Measurements from ENCODE around the gene KASH5.

The KASH5 gene

DNA sequence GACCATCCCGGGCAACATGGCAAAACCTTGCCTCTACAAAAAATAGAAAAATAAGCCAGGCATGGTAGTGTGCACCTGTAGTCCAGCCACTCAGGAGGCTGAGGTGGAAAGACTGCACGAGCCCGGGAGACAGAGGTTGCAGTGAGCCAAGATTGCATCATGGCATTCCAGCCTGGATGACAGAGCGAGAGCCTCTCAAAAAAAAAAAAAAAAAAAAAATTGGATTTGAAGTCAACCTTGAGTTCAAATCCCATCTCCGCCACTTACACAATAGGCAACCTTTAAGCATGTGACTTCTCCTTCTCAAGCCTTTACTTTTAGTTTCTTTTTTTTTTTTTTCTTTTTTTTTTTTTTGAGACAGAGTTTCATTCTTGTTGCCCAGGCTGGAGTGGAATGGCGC is 12.0 kb downstream of the KASH5 start:
- H3K4me3 ChIP-seq (ENCODE audit: low read depth in 1 of 2, low read length in 2 of 2) = no peak overlapping the region
- no peaks in the 10 kb centered on the region for H3K9me3 ChIP-seq (ENCODE audit: control insufficient read depth in 1 of 2, low read length in 2 of 2)
- H3K4me1 ChIP-seq (ENCODE audit: control insufficient read depth in 1 of 2, insufficient read depth in 2 of 2, low read length in 2 of 2) = no peaks in the 10 kb centered on the region
- H3K36me3 ChIP-seq (ENCODE audit: control insufficient read depth in 1 of 2, insufficient read depth in 2 of 2, low read length in 2 of 2) = no peaks in the 10 kb centered on the region
- H3K27me3 ChIP-seq (ENCODE audit: low read depth, low read length) = no peaks in the 10 kb centered on the region
- no peak overlapping the region for H3K27ac ChIP-seq (ENCODE audit: low read length)

DNA sequence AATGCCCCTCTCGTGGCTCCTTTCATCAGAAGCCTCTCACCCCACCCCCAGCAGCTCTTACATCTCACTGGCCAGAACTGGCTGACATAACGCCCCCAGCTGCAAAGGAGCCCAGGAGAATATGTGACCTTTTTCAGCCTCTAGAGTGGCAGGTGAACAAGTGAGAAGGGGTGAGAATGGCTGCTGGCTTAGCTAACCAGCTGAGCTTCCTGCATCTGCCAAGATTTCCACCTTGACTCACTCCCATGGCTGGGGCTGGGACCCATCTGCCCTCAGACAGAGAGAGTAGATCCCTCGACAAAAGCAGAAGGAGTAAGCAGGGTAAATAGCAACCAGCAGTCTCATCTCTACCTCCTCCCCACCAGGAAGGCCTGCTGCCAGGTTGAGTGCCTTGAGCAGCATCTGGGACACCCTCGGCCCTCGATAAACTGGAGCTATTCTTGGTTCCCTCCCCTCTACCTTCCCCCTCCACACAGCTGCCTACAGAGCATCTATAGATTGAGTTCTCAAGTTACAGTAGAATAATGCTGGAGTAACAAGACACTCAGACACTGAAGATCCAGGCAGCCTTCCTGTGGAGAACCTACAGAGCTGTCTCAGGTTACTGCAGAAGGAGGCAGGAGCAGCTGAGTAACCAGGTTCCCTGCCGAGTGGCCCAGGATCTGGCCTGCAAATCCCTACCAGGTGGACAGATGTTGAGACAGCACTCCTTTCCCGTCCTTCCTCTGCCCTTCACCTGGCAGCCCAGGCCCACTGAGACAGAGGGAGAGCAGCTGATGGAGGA is 15.5 kb downstream of the KASH5 start:
- Histone ChIP-seq H3K4me1 (ENCODE audit: control insufficient read depth in 1 of 2, insufficient read depth in 2 of 2, low read length in 2 of 2) (no peaks in the 10 kb centered on the region), H3K9me3 (ENCODE audit: control insufficient read depth in 1 of 2, low read length in 2 of 2) (no peaks in the 10 kb centered on the region), H3K36me3 (ENCODE audit: control insufficient read depth in 1 of 2, insufficient read depth in 2 of 2, low read length in 2 of 2) (no peaks in the 10 kb centered on the region), H3K27me3 (ENCODE audit: low read depth, low read length) (no peaks in the 10 kb centered on the region), H3K4me3 (ENCODE audit: low read depth in 1 of 2, low read length in 2 of 2) (no peak overlapping the region), H3K27ac (ENCODE audit: low read length) (no peak overlapping the region)

DNA sequence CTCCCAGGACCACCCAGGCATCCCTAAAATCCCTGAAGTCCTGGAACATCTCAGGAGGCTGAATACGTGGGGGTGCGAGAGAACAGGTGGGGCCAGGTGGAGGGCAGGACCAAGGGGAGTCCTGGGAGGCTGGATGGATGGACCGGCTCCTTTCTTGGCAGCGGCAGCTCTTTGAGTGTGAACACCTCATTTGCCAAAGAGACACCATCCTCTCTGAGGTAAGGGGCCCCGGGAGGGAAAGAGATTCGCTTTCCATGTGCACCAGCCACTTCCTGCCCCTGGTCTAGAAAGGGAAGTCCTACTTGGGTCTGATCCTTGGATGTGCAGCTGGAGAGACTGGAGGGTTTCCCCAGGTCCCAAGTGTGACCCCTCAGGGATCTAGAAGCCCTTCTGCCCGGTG is 19.0 kb downstream of the KASH5 start:
- H3K4me3 ChIP-seq (ENCODE audit: low read depth in 1 of 2, low read length in 2 of 2) = no peak overlapping the region
- H3K9me3 ChIP-seq (ENCODE audit: control insufficient read depth in 1 of 2, low read length in 2 of 2) = no peaks in the 10 kb centered on the region
- H3K27me3 ChIP-seq (ENCODE audit: low read depth, low read length) = no peaks in the 10 kb centered on the region
- H3K27ac ChIP-seq (ENCODE audit: low read length) = no peak overlapping the region
- no peaks in the 10 kb centered on the region for H3K4me1 ChIP-seq (ENCODE audit: control insufficient read depth in 1 of 2, insufficient read depth in 2 of 2, low read length in 2 of 2)
- H3K36me3 ChIP-seq (ENCODE audit: control insufficient read depth in 1 of 2, insufficient read depth in 2 of 2, low read length in 2 of 2) = no peaks in the 10 kb centered on the region

DNA sequence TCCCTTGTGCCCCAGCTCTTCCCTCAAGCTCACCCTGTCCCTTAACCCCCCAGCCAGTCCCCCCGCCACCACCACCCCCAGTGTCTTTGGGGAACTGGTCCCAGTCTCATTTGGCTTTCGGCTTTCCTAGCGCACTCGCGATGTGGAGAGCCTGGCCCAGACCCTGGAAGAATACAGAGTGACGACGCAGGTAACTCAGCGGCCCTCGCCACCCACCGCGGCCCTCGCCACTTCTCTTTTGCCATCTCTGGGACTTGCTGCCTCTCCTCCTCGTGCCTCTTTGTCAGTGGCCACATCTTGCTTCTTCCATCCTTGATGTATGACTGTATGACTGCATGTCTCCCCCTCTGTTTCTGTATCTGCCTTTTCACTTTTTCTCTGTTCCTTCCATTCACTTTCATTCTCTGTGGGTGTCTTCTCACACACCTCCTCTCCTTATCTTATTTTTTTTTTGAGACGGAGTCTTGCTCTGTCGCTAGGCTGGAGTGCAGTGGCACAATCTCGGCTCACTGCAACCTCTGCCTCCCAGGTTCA is 19.5 kb downstream of the KASH5 start:
- Histone ChIP-seq H3K27me3 (ENCODE audit: low read depth, low read length) (no peaks in the 10 kb centered on the region), H3K4me3 (ENCODE audit: low read depth in 1 of 2, low read length in 2 of 2) (no peak overlapping the region), H3K4me1 (ENCODE audit: control insufficient read depth in 1 of 2, insufficient read depth in 2 of 2, low read length in 2 of 2) (no peaks in the 10 kb centered on the region), H3K27ac (ENCODE audit: low read length) (no peak overlapping the region), H3K36me3 (ENCODE audit: control insufficient read depth in 1 of 2, insufficient read depth in 2 of 2, low read length in 2 of 2) (no peaks in the 10 kb centered on the region), H3K9me3 (ENCODE audit: control insufficient read depth in 1 of 2, low read length in 2 of 2) (no peaks in the 10 kb centered on the region)

DNA sequence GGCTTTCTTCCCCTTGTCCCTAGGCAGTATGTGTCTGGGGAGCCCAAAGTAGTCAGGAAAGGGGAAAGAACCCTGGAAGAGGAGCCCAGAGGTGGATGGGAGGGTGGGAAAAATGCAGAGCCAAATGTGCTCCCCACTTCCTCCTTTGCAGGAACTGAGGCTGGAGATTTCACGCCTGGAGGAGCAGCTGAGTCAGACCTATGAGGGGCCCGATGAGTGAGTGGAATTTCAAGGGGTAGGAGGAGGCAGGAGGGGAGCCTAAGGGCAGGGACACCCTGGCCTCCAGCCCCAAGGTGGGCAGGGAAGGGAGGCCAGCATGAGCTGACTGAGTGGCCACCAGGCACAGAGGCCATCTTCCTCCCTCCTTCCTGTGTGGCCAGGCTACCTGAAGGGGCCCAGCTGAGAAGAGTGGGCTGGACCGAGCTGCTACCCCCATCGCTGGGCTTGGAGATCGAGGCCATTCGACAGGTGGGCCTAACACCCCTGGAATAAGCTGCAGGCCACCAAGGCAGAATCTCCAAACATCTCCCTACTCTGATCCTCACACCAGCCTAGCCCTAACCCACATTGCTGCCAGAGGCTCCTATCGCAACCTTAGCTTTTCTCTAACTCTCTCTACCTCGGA is 20.9 kb downstream of the KASH5 start:
- no peaks in the 10 kb centered on the region for H3K9me3 ChIP-seq (ENCODE audit: control insufficient read depth in 1 of 2, low read length in 2 of 2)
- H3K4me1 ChIP-seq (ENCODE audit: control insufficient read depth in 1 of 2, insufficient read depth in 2 of 2, low read length in 2 of 2) = no peaks in the 10 kb centered on the region
- no peaks in the 10 kb centered on the region for H3K27me3 ChIP-seq (ENCODE audit: low read depth, low read length)
- no peak overlapping the region for H3K4me3 ChIP-seq (ENCODE audit: low read depth in 1 of 2, low read length in 2 of 2)
- no peak overlapping the region for H3K27ac ChIP-seq (ENCODE audit: low read length)
- H3K36me3 ChIP-seq (ENCODE audit: control insufficient read depth in 1 of 2, insufficient read depth in 2 of 2, low read length in 2 of 2) = no peaks in the 10 kb centered on the region

DNA sequence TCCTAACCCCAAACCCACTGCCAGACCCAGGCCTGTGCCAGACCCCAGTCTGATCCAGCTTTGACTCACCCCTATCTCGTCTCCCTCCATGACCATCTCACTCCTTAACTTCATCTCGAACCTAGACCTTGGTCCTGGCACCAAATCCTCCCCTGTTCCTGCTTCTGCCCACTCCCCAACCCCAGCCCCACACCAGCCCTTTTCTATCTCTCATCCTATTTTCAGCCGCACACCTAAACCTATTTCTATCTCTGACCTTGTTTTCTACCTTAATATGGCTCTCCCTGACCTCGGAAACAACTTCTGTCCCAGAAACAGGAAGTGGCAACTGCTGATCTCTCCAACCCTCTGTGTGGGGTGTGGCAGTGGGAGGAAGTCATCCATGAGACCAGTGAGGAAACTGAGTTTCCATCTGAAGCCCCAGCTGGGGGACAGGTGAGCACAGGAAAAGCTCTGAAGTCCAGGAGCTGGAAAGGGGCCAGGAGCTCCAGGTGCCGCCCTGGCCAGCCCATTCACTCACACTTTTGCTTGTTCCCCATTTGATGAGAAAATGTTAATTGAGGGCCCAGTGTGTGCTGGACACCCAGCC is 21.5 kb downstream of the KASH5 start:
- Histone ChIP-seq H3K36me3 (ENCODE audit: control insufficient read depth in 1 of 2, insufficient read depth in 2 of 2, low read length in 2 of 2) (no peaks in the 10 kb centered on the region), H3K27ac (ENCODE audit: low read length) (no peak overlapping the region), H3K4me3 (ENCODE audit: low read depth in 1 of 2, low read length in 2 of 2) (no peak overlapping the region), H3K27me3 (ENCODE audit: low read depth, low read length) (no peaks in the 10 kb centered on the region), H3K9me3 (ENCODE audit: control insufficient read depth in 1 of 2, low read length in 2 of 2) (no peaks in the 10 kb centered on the region), H3K4me1 (ENCODE audit: control insufficient read depth in 1 of 2, insufficient read depth in 2 of 2, low read length in 2 of 2) (no peaks in the 10 kb centered on the region)

DNA sequence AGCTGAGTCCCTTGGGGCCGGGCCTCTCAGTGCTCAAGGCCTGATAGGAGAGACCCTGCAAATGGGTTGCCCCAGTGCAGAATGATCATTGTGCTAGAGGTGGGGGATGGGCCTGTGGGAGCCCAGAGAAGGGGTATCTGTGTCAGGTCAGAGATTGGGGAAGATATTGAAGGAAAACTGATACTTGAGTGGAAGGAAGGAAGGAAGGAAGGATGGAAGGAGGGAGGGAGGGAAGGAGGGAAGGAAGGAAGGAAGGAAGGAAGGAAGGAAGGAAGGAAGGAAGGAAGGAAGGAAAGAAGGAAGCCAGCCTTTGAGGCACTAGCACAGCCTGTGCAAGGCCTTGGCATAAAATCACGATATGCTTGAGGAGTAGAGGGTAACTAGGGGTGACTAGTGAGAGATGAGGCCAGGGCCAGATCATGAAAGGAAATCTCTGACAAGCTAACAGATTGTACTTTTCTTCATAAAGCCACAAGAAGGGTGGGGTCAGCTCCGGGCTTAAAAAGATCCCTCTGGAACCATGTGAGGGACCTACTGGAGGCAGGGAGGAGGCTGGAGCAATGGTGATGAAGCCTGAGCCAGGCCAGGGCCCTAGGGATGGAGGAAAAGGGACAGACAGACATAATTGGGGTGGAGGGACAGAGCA is 23.8 kb downstream of the KASH5 start:
- Histone ChIP-seq H3K27ac (ENCODE audit: low read length) (no peak overlapping the region), H3K36me3 (ENCODE audit: control insufficient read depth in 1 of 2, insufficient read depth in 2 of 2, low read length in 2 of 2) (no peaks in the 10 kb centered on the region), H3K27me3 (ENCODE audit: low read depth, low read length) (peaks cover 5% of the 10 kb centered on the region), H3K4me3 (ENCODE audit: low read depth in 1 of 2, low read length in 2 of 2) (no peak overlapping the region), H3K9me3 (ENCODE audit: control insufficient read depth in 1 of 2, low read length in 2 of 2) (no peaks in the 10 kb centered on the region), H3K4me1 (ENCODE audit: control insufficient read depth in 1 of 2, insufficient read depth in 2 of 2, low read length in 2 of 2) (no peaks in the 10 kb centered on the region)

DNA sequence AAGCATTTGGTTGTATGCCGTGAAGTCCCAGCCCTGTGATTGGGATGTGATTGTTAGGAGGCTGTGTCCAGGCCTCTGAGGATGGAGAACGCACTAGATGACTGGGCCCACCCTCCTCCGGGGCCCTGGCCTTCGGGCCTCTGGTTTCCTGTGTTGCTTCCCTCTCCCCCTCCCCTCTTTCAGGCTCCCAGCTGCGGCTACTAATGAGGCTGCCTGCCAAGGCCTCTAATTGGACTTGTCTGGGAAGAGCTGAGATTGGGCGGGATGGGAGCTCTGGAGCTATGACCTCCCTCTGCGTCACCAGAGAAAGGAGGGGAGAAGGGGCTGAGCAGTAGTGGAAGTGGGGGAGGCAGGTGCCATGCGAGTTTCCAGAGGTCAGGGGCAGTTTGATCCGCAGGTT is 25.3 kb downstream of the KASH5 start:
- Histone ChIP-seq H3K27me3 (ENCODE audit: low read depth, low read length) (peaks cover 5% of the 10 kb centered on the region), H3K9me3 (ENCODE audit: control insufficient read depth in 1 of 2, low read length in 2 of 2) (no peaks in the 10 kb centered on the region), H3K27ac (ENCODE audit: low read length) (no peak overlapping the region), H3K4me1 (ENCODE audit: control insufficient read depth in 1 of 2, insufficient read depth in 2 of 2, low read length in 2 of 2) (no peaks in the 10 kb centered on the region), H3K4me3 (ENCODE audit: low read depth in 1 of 2, low read length in 2 of 2) (no peak overlapping the region), H3K36me3 (ENCODE audit: control insufficient read depth in 1 of 2, insufficient read depth in 2 of 2, low read length in 2 of 2) (no peaks in the 10 kb centered on the region)

DNA sequence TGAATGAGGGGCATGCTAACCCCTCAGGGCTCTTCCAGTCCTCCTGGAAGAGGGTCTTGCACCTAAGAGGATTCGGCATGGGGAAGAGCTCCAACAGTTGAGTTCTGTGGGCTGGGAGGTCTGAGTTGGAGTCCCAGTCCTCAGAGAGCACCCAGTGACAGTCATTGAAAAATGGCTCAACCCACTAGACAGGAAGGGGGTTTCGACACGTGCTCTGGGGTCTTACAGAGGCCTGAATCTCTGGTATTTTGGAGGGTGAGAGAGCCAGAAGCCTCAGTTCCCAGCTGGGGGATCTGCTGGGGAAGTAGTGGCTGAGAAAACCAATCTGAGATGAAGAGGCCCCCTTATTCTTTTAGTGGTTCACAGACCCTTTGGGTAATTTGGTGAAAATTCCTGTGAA is 26.2 kb downstream of the KASH5 start:
- Histone ChIP-seq H3K4me3 (ENCODE audit: low read depth in 1 of 2, low read length in 2 of 2) (no peak overlapping the region), H3K27ac (ENCODE audit: low read length) (no peak overlapping the region), H3K36me3 (ENCODE audit: control insufficient read depth in 1 of 2, insufficient read depth in 2 of 2, low read length in 2 of 2) (no peaks in the 10 kb centered on the region), H3K9me3 (ENCODE audit: control insufficient read depth in 1 of 2, low read length in 2 of 2) (no peaks in the 10 kb centered on the region), H3K4me1 (ENCODE audit: control insufficient read depth in 1 of 2, insufficient read depth in 2 of 2, low read length in 2 of 2) (no peaks in the 10 kb centered on the region), H3K27me3 (ENCODE audit: low read depth, low read length) (peaks cover 5% of the 10 kb centered on the region)

DNA sequence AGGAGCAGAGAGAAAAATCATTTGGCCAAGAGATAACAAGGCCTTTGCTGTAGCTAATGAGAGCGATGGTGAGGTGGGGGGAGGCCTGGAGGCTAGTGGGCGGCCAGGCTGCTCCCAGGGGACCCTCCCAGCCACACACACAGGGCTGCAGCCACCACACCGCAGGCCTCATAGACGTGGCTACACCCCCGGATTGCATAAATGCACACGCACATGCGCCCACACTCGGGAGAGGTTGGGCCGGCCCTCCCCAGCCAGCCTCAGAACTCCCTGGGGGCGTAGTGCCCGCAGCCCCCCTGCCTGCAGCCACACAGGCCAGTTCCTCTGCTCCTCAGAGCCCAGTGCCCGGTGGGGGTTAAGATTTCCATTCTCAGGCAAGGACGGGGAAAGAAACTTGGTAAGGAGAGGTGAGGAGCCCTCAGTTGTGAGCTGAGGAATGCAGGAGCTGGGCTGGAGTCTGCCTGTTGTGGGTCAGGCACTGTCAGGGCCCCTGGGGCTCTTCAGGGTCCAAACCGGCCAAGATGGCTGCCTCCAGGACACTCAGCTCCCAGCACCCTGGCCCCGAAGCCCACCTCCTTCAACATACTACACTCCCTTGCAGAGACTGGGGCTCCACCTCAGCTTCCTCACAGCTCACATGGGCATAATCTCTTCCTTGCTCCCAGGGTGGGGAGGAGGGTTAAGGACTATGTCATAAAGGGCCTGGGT is 27.2 kb downstream of the KASH5 start:
- no peak overlapping the region for H3K4me3 ChIP-seq (ENCODE audit: low read depth in 1 of 2, low read length in 2 of 2)
- H3K27me3 ChIP-seq (ENCODE audit: low read depth, low read length) = peaks cover 5% of the 10 kb centered on the region
- H3K9me3 ChIP-seq (ENCODE audit: control insufficient read depth in 1 of 2, low read length in 2 of 2) = no peaks in the 10 kb centered on the region

DNA sequence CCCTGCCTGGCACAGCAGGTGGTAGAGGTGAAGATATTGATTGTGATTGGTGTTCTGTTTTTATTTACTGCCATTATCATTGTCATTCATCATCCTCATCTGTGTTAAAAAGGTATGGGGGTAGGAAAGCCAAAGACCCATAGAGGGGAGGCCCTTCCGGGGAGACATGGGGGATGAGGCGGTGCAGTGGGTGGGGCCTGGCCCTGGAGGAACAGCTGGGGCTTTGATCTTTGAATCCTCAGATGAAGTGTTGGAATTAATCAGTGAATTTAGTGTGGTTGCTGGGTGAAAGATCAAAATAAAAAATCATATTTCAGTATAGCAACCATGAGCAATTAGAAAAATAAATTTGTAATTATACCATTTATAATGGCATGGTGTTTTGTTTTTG is 27.8 kb downstream of the KASH5 start:
- Histone ChIP-seq H3K4me1 (ENCODE audit: control insufficient read depth in 1 of 2, insufficient read depth in 2 of 2, low read length in 2 of 2) (no peaks in the 10 kb centered on the region), H3K4me3 (ENCODE audit: low read depth in 1 of 2, low read length in 2 of 2) (no peak overlapping the region), H3K27ac (ENCODE audit: low read length) (no peak overlapping the region), H3K9me3 (ENCODE audit: control insufficient read depth in 1 of 2, low read length in 2 of 2) (no peaks in the 10 kb centered on the region), H3K27me3 (ENCODE audit: low read depth, low read length) (peaks cover 10% of the 10 kb centered on the region), H3K36me3 (ENCODE audit: control insufficient read depth in 1 of 2, insufficient read depth in 2 of 2, low read length in 2 of 2) (no peaks in the 10 kb centered on the region)

More for the DNA sequence above, 27.2 kb downstream of the KASH5 start:
- no peaks in the 10 kb centered on the region for H3K36me3 ChIP-seq (ENCODE audit: control insufficient read depth in 1 of 2, insufficient read depth in 2 of 2, low read length in 2 of 2)
- no peak overlapping the region for H3K27ac ChIP-seq (ENCODE audit: low read length)
- H3K4me1 ChIP-seq (ENCODE audit: control insufficient read depth in 1 of 2, insufficient read depth in 2 of 2, low read length in 2 of 2) = no peaks in the 10 kb centered on the region

All from muscle layer of duodenum (tissue), 2 donors.